GM12891 (cell line): ENCODE measurements around the gene GSDMA. TPM values are rescaled to one million over a fixed set of nuclear protein-coding genes. Genes with fewer than 3 reads are reported as not detected.

Experiments
- DNase-seq: peaks from one replicate; pipeline ENCODE4 v3.0.0; 2011; ENCODE audit warnings: low spot score; ENCODE audit not compliant: insufficient read length
- FAIRE-seq: peaks from 2 replicates; lab custom pipeline; 2011; peaks lifted over from hg19 to GRCh38; lab: Jason Lieb, UNC
- PAX5 ChIP-seq: IDR thresholded peaks from 2 replicates; pipeline ENCODE4 v1.6.1; 2011; ENCODE audit warnings: low read length, moderate library complexity, mild to moderate bottlenecking; ENCODE audit not compliant: insufficient read depth, severe bottlenecking
- POLR2A ChIP-seq: IDR thresholded peaks from 2 replicates; pipeline ENCODE4 v1.6.1; 2011; ENCODE audit warnings: low read depth, low read length, control low read depth
- POLR2AphosphoS5 ChIP-seq: IDR thresholded peaks from 2 replicates; pipeline ENCODE4 v1.6.1; 2011; ENCODE audit warnings: low read depth, low read length, control low read depth
- POU2F2 ChIP-seq: IDR thresholded peaks from 2 replicates; pipeline ENCODE4 v1.6.1; 2011; ENCODE audit warnings: low read depth, mild to moderate bottlenecking, control low read depth, low read length, moderate library complexity
- SPI1 ChIP-seq: IDR thresholded peaks from 2 replicates; pipeline ENCODE4 v1.6.1; 2011; ENCODE audit warnings: low read depth, low read length, control low read depth
- TAF1 ChIP-seq: IDR thresholded peaks from 2 replicates; pipeline ENCODE4 v1.6.1; 2011; ENCODE audit warnings: low read depth, low read length, control low read depth
- polyA plus RNA-seq: library from polyadenylated mRNA; unstranded; fragments of >200 nt; gene quantifications from one replicate; pipeline ENCODE4 v1.2.1, GENCODE V29; 2012; ENCODE audit warnings: low read depth, missing spikeins, inconsistent platforms; ENCODE audit not compliant: missing spikeins

The GSDMA gene, protein sequence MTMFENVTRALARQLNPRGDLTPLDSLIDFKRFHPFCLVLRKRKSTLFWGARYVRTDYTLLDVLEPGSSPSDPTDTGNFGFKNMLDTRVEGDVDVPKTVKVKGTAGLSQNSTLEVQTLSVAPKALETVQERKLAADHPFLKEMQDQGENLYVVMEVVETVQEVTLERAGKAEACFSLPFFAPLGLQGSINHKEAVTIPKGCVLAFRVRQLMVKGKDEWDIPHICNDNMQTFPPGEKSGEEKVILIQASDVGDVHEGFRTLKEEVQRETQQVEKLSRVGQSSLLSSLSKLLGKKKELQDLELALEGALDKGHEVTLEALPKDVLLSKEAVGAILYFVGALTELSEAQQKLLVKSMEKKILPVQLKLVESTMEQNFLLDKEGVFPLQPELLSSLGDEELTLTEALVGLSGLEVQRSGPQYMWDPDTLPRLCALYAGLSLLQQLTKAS
- not detected for polyA plus RNA-seq

DNA sequence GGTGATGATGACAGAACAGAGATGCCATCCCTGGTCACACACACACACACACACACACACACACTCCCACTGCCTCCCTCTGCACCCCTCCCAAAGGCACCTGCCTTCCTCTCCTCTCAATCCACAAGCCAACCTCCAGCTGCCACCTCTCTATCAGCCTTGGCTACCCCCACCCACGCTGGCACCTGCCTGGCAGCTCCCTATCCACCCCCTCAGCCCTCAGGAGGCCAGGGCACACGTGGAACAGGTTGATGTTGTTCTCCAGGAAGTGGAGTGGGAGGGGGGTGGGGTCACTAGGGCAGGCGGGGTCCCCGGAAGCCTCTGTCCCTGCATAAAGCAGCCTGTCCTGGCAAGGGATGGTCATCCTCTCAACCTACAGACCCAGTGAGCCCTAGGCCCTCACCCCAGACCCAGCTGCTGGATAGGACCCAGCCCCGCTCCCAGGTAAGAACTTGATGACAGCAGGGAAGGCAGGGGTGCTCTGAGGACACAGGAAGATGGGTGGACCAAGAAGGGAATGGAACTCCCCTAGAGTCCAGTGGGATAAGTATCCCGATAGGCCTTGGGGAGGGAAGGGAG, at the start of gene GSDMA:
Gene GSDMA (plus strand): TSS at position 363 of the 579 bp plus-strand sequence. CDS start 2,684 bp downstream, outside the sequence.
- DNase-seq, result no peak
- FAIRE-seq, result no peak
- TF ChIP-seq TAF1 (no peak), PAX5 (no peak), POLR2AphosphoS5 (no peak), SPI1 (no peak), POU2F2 (no peak), POLR2A (no peak)

- no peak for FAIRE-seq
- TF ChIP-seq POLR2AphosphoS5 (no peak), PAX5 (no peak), SPI1 (no peak), TAF1 (no peak), POLR2A (no peak), POU2F2 (no peak)
- DNase-seq, result no peak
Observed at GRCh38 chr17:39913989-39914388, 48.8 kb upstream of the GSDMA start.

DNA sequence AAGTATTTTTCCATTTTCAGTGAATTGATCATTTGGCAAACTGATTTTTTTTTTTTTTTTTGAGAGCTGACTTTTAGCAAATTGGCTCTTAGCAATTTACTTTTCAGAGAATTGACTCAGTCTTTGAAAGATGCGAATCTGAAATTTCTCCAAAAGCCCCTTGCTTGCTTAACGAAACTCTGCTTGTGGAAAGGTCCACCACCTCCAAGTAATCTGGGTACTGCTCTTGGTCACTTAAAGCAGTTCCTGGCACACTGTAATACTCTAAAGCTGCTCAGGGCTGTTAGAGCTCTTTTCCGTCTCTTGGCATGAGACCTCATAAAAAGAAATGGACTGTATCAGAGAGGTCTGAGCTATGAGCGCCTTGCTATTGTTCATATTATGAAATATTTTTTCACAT, 47.2 kb upstream of the GSDMA start:
- DNase-seq (no peak), FAIRE-seq (no peak)
- TF ChIP-seq SPI1 (no peak), POLR2AphosphoS5 (no peak), TAF1 (no peak), POU2F2 (no peak), POLR2A (no peak), PAX5 (no peak)

GRCh38 chr17:39916918-39917317, 45.9 kb upstream of the GSDMA start:
- peak; percentile 9 for FAIRE-seq
- no peak for DNase-seq

DNA sequence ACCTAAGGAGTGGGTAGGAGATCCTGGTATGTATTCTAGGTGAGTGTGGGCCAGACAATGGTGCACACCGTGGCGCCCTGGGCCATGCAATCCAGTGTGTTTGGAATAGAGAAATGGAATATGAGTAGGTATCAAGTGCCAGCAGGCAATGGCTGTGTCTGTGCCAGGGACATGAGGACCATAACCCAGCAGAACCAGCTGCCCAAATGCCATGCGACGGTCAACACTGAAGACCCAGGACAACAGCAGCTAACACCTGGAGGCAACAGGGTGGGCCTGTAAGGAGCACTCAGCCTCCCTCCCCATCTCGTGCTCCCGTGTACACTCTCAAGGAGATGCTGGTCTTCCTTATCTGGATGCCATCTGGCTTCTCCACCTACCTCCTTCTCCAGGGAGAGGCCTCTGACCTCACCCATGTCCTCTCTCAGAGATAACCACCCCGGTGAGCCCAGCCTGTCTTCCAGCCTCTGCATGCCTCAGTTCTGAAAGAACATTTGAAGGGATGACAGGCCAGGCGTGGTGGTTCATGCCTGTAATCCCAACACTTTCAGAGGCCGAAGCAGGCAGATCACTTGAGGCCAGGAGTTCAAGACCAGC, 43.6 kb upstream of the GSDMA start:
- TF ChIP-seq POU2F2 (no peak), POLR2AphosphoS5 (no peak), POLR2A (peak; percentile 26; the same call in 1 of the 2 replicates), SPI1 (no peak)
- DNase-seq (no peak), FAIRE-seq (no peak)

More at GRCh38 chr17:39916918-39917317, 45.9 kb upstream of the GSDMA start:
- TF ChIP-seq POLR2AphosphoS5 (no peak), POLR2A (no peak), SPI1 (no peak), PAX5 (no peak), TAF1 (no peak), POU2F2 (no peak)

DNA sequence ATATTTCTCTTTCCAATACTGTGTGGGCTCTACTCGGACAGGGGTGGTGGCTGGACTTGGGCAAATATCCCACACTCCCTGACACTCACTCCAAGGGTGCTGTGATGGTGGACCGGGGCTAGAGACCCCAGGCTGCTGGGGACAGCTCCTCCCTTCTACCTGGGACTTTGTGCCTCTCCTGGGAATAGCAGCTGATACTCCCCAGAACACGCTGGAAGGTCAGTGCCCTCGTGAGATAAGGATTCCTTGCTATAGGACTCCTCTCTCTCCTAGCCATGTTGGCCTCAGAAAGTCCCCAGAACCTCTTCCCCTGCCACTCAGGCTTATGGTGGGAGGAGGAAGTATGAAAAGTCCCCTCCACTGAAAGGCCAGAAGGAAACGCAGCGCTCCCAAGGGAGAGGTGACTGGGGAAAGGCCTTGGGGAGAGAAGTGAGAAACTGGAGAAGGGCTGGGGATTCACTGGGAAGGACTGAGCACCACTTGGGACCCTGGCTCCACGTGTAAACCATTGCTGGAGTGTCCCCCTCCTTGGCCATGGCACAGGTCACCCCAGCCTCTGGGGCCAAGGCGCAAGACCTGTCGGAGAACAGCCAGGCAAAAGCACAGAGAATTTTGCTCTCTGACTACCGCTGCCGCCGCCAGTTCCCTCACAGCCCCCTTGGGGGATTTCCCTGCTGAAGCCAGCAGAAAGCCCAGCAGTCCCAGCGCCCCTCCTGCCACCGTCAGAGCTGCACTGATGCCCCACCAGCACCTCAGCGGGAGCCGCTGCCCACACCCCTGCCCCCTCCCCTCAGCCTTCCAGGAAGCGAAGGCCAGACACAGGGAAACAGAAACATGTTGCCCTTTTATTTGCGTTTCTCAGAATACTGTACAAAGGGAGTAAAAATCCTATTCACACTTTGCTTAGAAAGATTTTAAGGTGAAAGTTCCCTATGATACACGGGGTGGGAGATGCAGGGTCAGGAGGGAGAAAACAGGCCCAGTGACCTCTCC, 42.3 kb upstream of the GSDMA start:
- DNase-seq (no peak), FAIRE-seq (peak; percentile 70)
- peak; percentile 32 for TF ChIP-seq POLR2A
- TF ChIP-seq SPI1, result no peak
- TF ChIP-seq PAX5, result no peak
- TF ChIP-seq POLR2AphosphoS5, result peak; percentile 43; the same call in 1 of the 2 replicates
- TF ChIP-seq TAF1, result no peak
- 0 out of 2 replicates have a peak, but pooled peaks have one; percentile 8 for TF ChIP-seq POU2F2

DNA sequence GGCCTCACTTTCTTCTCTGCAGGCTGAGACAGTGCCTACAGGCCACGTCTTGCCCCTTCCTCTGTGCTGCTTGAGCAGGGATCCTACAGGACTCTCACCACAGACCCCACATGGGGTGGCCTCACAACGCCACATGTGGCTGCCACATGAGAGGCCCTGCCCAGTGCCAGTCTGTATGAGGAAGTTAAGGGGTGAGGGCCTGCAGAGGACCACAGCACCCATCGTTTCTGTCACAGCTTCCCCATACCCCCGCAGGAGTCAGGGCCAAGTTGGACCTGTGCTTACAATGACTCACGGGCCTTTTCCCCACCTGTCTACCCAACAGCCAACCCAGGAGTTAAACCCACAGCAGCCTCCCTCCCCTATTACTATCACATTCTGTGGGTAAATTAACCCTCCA, 41.5 kb upstream of the GSDMA start:
- no peak for DNase-seq
- TF ChIP-seq POLR2A (no peak), TAF1 (no peak), POLR2AphosphoS5 (no peak), SPI1 (no peak), POU2F2 (no peak), PAX5 (no peak)
- FAIRE-seq, result peak; percentile 84

DNA sequence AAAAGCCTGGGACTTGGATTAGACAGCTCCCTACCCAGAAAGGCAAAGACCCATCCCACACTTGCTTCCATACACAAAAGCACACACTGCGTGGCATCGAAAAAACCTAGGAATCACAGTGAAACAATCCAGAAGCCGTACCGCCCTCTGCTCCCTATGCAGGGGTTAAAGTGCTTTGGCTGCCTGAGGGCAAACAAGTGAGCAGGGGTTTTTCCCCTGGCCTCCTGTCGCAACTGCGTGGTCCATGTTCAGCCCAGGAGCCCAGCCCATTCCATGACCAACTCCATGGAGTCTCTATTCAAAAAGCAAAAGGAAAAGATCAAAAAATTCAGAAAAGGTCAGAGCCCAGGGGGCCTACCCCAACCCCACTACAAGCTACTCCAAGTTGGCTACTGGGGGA, 40.8 kb upstream of the GSDMA start:
- FAIRE-seq, result no peak
- no peak for TF ChIP-seq SPI1
- TF ChIP-seq PAX5, result no peak
- TF ChIP-seq POLR2AphosphoS5, result no peak
- TF ChIP-seq POLR2A, result no peak
- TF ChIP-seq TAF1, result no peak
- TF ChIP-seq POU2F2, result no peak
- DNase-seq, result no peak

GRCh38 chr17:39923230-39923629, 39.6 kb upstream of the GSDMA start:
- FAIRE-seq (no peak), DNase-seq (no peak)
- TF ChIP-seq POLR2A (no peak), SPI1 (no peak), POU2F2 (no peak), POLR2AphosphoS5 (no peak), TAF1 (no peak), PAX5 (no peak)
